C4-2B (cell line): ENCODE results near the gene LIMCH1.

Experiments
- ZFX ChIP-seq: fragments of 450-650 bp; IDR thresholded peaks from 2 replicates; pipeline ENCODE4 v1.6.1; 2017
- TF ChIP-seq, protein P1 (sequence below): fragments of 450-650 bp; conservative IDR thresholded peaks from 2 replicates; pipeline ENCODE4 v1.5.1; 2017; ENCODE audit warnings: mild to moderate bottlenecking

DNA sequence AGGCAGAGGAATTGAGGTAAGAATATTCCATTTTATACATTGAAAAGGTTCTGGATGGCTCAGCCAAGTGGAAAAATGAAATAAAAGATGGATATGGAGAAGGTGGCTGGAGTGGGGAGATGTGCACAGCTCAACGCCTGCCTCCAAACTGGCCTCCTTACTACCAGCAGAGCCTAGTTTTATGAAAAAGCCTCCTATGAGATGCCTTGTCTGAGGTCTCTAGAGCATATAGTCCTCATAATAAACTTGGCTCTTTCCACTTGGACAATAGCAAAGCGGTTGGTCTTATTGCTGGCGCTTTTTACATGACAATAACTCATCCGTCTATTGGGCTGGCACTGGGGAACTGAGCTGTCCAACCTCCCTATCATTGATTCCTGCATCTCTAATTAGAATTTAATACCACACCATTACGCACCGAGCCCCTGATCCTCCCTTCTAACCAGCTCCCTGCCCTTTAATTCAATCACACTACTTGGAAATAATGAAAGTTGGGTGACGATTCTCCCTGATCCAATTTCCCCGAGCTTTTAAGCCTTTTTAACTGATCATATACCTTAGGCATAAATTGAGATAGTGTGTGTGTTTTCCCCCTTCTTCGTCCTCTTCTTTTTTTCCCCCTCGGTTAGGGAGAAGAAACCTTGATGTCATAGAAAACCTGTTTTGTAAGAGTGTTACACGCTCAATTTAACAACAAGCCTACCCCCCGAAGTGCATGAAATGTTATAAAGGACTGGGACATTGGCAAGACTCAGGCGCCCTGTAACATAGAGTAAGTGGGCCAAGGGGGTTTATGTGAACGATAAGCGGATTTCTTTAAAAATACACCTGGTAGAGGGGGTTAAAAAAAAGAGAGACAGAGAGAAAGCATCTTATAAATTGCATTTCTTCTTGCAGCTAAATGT, 210.9 kb downstream of the LIMCH1 start, which contains the start of gene PHOX2B:
- TF ChIP-seq, protein P1, sequence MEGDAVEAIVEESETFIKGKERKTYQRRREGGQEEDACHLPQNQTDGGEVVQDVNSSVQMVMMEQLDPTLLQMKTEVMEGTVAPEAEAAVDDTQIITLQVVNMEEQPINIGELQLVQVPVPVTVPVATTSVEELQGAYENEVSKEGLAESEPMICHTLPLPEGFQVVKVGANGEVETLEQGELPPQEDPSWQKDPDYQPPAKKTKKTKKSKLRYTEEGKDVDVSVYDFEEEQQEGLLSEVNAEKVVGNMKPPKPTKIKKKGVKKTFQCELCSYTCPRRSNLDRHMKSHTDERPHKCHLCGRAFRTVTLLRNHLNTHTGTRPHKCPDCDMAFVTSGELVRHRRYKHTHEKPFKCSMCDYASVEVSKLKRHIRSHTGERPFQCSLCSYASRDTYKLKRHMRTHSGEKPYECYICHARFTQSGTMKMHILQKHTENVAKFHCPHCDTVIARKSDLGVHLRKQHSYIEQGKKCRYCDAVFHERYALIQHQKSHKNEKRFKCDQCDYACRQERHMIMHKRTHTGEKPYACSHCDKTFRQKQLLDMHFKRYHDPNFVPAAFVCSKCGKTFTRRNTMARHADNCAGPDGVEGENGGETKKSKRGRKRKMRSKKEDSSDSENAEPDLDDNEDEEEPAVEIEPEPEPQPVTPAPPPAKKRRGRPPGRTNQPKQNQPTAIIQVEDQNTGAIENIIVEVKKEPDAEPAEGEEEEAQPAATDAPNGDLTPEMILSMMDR: no peak
- no peak for TF ChIP-seq ZFX
